ENCODE data around the gene SH2D4B. TPM values are rescaled to one million over a fixed set of nuclear protein-coding genes. Genes with fewer than 3 reads are reported as not detected.

The SH2D4B gene
- total and polyA plus RNA-seq, 7 donors: 0.06 to 0.33 TPM; not detected in 5

GRCh38 chr10:80612261-80612660 lies 74.6 kb downstream of the SH2D4B start:
- 64 to 78% methylated on average over 3 of the region's 3 CpGs for WGBS, 2 donors

GRCh38 chr10:80613466-80614170 lies 75.9 kb downstream of the SH2D4B start:
- Histone ChIP-seq H3K4me1 (no peaks in the 10 kb centered on the region), H3K36me3 (no peaks in the 10 kb centered on the region), H3K27ac (no peak overlapping the region), H3K4me3 (no peak overlapping the region), H3K9me3 (no peaks in the 10 kb centered on the region), H3K27me3 (no peaks in the 10 kb centered on the region)
- TF ChIP-seq EP300 (IDR thresholded peaks at IDR 0.05): no peak
- TF ChIP-seq POLR2AphosphoS5 (IDR thresholded peaks at IDR 0.05): no peak
- TF ChIP-seq CTCF (IDR thresholded peaks at IDR 0.05): no peak
- no peak for TF ChIP-seq POLR2A (IDR thresholded peaks at IDR 0.05)
- intact Hi-C loops (cut with DNase I): no loop called here
- 64 to 72% methylated on average over 8 of the region's 8 CpGs for WGBS, 2 donors
- DNase-seq: no peak

More at GRCh38 chr10:80612261-80612660, 74.6 kb downstream of the SH2D4B start:
- intact Hi-C loops (cut with DNase I): no loop called here
- H3K4me3 ChIP-seq: no peak overlapping the region
- H3K27ac ChIP-seq: no peak overlapping the region
- no peak for DNase-seq
- no peaks in the 10 kb centered on the region for H3K9me3 ChIP-seq
- H3K27me3 ChIP-seq: no peaks in the 10 kb centered on the region
- TF ChIP-seq POLR2A (IDR thresholded peaks at IDR 0.05): no peak
- TF ChIP-seq EP300 (IDR thresholded peaks at IDR 0.05): no peak
- TF ChIP-seq POLR2AphosphoS5 (IDR thresholded peaks at IDR 0.05): no peak
- no peak for TF ChIP-seq CTCF (IDR thresholded peaks at IDR 0.05)
- H3K36me3 ChIP-seq: no peaks in the 10 kb centered on the region
- no peaks in the 10 kb centered on the region for H3K4me1 ChIP-seq

DNA sequence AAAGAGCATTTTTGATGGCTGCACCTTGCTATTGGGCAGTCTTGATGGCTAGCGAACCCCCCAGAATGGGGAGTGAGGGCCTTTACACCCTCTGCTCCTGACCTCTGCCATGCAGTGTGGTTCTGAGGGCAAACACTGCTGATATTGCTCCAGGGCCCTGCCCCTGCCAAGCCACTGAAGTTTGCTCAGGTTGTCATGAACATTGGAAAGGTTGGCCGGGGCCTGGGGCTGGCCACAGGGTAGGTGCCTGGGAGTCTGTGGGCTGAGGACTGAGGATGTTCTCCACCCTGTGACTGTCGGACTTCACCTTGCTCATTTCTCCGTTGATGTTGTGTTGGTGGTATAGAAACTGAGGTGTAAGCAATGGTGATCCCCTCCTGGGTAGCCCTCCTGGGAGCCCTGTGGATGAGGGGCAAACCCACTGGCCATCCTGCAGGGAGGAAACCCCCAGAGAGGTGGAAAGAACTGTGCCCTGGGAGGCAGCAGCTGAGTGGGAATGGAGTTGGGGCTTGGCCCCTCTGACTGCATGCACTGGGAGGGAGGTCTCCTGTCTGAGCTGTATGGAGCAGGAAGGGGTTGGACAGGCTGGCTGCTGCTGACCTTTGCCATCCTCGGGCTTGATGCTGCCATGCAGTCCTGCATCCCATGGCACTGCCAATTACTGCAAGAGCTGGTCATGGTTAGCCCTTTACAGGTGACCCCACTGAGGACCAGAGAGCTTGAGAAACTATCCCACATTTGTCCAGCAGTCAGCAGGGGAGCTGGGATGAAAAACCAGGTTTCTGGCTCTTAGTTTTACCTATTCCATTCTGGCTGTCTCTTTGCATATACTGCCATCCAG lies 77.1 kb downstream of the SH2D4B start:
- no peak overlapping the region for H3K27ac ChIP-seq
- no peaks in the 10 kb centered on the region for H3K27me3 ChIP-seq
- H3K4me1 ChIP-seq: no peaks in the 10 kb centered on the region
- H3K36me3 ChIP-seq: no peaks in the 10 kb centered on the region
- WGBS, 2 donors: 83 to 93% methylated on average over 5 of the region's 5 CpGs
- intact Hi-C loops (cut with DNase I): no loop called here
- no peak overlapping the region for H3K4me3 ChIP-seq
- no peaks in the 10 kb centered on the region for H3K9me3 ChIP-seq
- TF ChIP-seq POLR2A (IDR thresholded peaks at IDR 0.05): no peak
- no peak for TF ChIP-seq POLR2AphosphoS5 (IDR thresholded peaks at IDR 0.05)
- TF ChIP-seq EP300 (IDR thresholded peaks at IDR 0.05): no peak
- no peak for TF ChIP-seq CTCF (IDR thresholded peaks at IDR 0.05)
- no peak for DNase-seq

- 92 to 93% methylated on average over 3 of the region's 3 CpGs for WGBS, 2 donors
- Histone ChIP-seq H3K27me3 (no peaks in the 10 kb centered on the region), H3K36me3 (no peaks in the 10 kb centered on the region), H3K27ac (no peak overlapping the region), H3K4me1 (no peaks in the 10 kb centered on the region), H3K4me3 (no peak overlapping the region), H3K9me3 (no peaks in the 10 kb centered on the region)
- intact Hi-C loops (cut with DNase I): no loop called here
- DNase-seq: no peak
- TF ChIP-seq POLR2A (IDR thresholded peaks at IDR 0.05): no peak
Observed at GRCh38 chr10:80617807-80618206, 80.1 kb downstream of the SH2D4B start.

GRCh38 chr10:80619036-80619435 lies 81.3 kb downstream of the SH2D4B start:
- Histone ChIP-seq H3K9me3 (no peaks in the 10 kb centered on the region), H3K27ac (no peak overlapping the region), H3K4me1 (no peaks in the 10 kb centered on the region), H3K27me3 (no peaks in the 10 kb centered on the region), H3K4me3 (no peak overlapping the region), H3K36me3 (no peaks in the 10 kb centered on the region)
- intact Hi-C loops (cut with DNase I): no loop called here
- 84 to 87% methylated on average over 5 of the region's 5 CpGs for WGBS, 2 donors
- TF ChIP-seq CTCF (IDR thresholded peaks at IDR 0.05) (no peak), POLR2A (IDR thresholded peaks at IDR 0.05) (no peak), POLR2AphosphoS5 (IDR thresholded peaks at IDR 0.05) (no peak), EP300 (IDR thresholded peaks at IDR 0.05) (no peak)
- DNase-seq: no peak

Measured in sigmoid colon (tissue), 7 donors.